Measurements from ENCODE around the gene PHF24.

The PHF24 gene

DNA sequence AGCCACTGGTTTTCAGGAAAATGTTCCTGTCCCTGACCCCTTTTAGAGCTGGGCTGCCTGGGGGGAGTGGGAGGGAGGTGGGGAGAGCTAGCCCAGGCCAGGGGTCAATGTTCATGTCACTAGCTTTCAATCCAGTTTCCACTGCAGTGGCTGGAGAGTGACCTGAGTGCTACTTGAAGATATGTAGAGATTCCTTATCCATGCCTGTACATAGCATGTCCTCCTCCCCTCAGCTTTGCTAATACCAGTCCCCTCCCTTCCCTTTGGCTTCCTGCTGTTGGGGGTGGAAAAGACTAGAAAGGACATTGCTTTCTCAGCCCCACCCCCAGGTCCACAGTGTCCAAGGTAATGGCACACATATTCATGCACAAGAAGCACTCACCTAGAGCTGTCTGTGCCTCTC is 39.3 kb downstream of the PHF24 start:
- peaks cover 34% of the 10 kb centered on the region for H3K36me3 ChIP-seq
- no peak overlapping the region for H3K4me3 ChIP-seq (ENCODE audit: low read depth, low read length)

DNA sequence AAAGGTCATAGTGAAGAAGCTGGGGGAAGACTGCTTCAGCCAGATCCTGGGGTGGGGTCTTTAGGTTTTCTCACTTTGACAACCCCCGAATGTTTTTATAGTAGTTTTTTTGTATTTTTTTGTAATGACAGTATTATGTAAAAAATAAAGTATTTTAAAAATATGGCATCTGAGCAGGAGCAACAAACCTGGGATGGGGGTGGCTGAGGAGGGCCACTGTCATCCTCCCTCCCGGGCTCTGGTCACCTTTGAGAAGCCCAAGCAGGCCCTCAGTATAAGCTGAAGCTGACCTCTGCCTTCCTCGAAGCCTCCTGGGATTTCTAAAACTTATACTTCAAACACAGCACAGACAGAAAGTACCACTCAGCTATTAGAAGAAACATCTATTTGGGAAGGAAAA is 40.2 kb downstream of the PHF24 start:
- peaks cover 28% of the 10 kb centered on the region for H3K36me3 ChIP-seq
- no peaks in the 10 kb centered on the region for H3K9me3 ChIP-seq (ENCODE audit: severe bottlenecking)
- TF ChIP-seq, protein P1, sequence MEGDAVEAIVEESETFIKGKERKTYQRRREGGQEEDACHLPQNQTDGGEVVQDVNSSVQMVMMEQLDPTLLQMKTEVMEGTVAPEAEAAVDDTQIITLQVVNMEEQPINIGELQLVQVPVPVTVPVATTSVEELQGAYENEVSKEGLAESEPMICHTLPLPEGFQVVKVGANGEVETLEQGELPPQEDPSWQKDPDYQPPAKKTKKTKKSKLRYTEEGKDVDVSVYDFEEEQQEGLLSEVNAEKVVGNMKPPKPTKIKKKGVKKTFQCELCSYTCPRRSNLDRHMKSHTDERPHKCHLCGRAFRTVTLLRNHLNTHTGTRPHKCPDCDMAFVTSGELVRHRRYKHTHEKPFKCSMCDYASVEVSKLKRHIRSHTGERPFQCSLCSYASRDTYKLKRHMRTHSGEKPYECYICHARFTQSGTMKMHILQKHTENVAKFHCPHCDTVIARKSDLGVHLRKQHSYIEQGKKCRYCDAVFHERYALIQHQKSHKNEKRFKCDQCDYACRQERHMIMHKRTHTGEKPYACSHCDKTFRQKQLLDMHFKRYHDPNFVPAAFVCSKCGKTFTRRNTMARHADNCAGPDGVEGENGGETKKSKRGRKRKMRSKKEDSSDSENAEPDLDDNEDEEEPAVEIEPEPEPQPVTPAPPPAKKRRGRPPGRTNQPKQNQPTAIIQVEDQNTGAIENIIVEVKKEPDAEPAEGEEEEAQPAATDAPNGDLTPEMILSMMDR (IDR thresholded peaks at IDR 0.05; ENCODE audit: low read depth, low read length), result no peak
- no peak overlapping the region for H3K27ac ChIP-seq
- DNase-seq, result no peak
- no peak overlapping the region for H3K4me3 ChIP-seq (ENCODE audit: low read depth, low read length)
- H3K27me3 ChIP-seq (ENCODE audit: insufficient read depth, low read depth, severe bottlenecking), result no peaks in the 10 kb centered on the region

More for the DNA sequence above, 39.3 kb downstream of the PHF24 start:
- H3K27me3 ChIP-seq (ENCODE audit: insufficient read depth, low read depth, severe bottlenecking), result no peaks in the 10 kb centered on the region
- TF ChIP-seq, protein P1 (IDR thresholded peaks at IDR 0.05; ENCODE audit: low read depth, low read length), result no peak
- H3K27ac ChIP-seq, result no peak overlapping the region
- no peaks in the 10 kb centered on the region for H3K9me3 ChIP-seq (ENCODE audit: severe bottlenecking)
- DNase-seq, result no peak

DNA sequence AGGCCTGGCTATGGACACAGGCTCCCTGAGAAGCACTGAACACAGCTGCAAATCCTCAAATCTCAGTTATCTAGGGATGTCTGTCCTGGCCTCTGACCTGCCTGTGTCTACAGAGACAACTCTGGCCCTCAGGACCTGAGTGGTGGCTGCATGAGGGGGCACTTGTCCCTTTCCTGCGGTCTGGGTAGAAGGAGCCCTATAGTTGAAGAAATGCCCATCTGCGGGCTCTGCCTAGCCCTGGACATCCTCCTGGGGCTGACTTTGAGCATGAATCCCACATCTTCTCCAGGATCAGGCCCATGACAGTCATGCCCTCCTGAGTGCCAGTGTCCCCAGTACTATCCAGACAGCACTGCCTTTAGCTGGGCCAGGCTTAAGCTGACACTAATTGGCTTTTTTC is 41.5 kb downstream of the PHF24 start:
- H3K36me3 ChIP-seq, result peaks cover 28% of the 10 kb centered on the region

DNA sequence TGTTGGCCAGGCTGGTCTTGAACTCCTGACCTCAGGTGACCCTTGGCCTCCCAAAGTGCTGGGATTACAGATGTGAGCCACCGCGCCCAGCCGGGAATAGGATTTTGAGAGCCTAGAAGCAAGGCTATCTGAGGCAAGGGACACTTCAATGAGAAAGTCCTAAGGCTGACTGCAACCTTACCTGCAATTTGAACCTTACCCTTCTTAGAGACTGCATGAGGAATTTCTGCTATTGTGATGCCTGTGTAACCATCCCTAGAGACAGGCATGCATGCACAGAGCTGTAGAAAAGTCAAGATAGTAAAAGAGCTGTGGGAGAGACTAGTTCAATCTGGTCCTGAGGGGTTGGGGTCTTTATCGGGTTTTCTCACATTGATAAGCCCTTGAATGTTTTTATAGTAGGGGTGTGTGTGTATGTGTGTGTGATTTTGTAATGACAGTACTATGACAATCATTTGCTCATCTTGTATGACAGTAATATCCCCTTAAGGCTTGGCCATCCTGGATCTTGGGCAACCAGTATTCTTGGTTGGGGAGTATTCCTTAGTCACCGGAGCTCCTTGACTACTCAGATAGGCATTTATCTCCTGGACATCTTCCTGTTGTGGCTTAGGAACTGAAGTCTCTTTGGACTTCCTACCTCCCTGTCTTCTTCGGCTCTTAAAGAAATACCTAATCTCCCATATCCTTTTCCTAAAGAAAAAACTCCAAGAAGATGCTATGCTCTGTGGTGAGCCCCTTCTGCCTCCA is 42.6 kb downstream of the PHF24 start:
- H3K27ac ChIP-seq, result no peak overlapping the region
- TF ChIP-seq, protein P1 (IDR thresholded peaks at IDR 0.05; ENCODE audit: low read depth, low read length), result no peak
- H3K4me3 ChIP-seq (ENCODE audit: low read depth, low read length), result no peak overlapping the region
- no peak for DNase-seq
- H3K9me3 ChIP-seq (ENCODE audit: severe bottlenecking), result no peaks in the 10 kb centered on the region
- peaks cover 24% of the 10 kb centered on the region for H3K36me3 ChIP-seq
- H3K27me3 ChIP-seq (ENCODE audit: insufficient read depth, low read depth, severe bottlenecking), result no peaks in the 10 kb centered on the region

More for the DNA sequence above, 41.5 kb downstream of the PHF24 start:
- no peaks in the 10 kb centered on the region for H3K27me3 ChIP-seq (ENCODE audit: insufficient read depth, low read depth, severe bottlenecking)
- TF ChIP-seq, protein P1 (IDR thresholded peaks at IDR 0.05; ENCODE audit: low read depth, low read length), result no peak
- no peak overlapping the region for H3K4me3 ChIP-seq (ENCODE audit: low read depth, low read length)
- DNase-seq, result no peak
- H3K9me3 ChIP-seq (ENCODE audit: severe bottlenecking), result no peaks in the 10 kb centered on the region
- no peak overlapping the region for H3K27ac ChIP-seq

DNA sequence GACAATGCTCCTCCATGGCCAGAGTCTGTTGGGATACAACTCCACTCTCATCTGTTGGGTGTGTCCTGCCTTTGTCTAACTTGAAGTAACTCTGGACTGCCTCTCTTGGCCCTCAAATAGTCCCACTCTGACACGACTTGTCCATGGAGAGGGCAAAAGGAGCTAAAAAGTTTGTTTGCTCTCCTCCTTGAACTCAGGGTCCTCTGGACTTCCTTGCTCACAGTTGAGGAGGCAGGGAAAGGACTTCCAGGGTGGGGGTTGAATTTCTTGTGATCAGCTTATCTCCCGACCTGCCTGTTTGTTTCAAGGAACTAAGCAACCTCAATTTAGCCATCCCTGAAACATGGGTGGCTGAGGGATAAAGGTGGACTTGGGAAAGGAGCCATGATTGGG is 43.2 kb downstream of the PHF24 start:
- Histone ChIP-seq H3K36me3 (peaks cover 18% of the 10 kb centered on the region), H3K4me3 (ENCODE audit: low read depth, low read length) (no peak overlapping the region), H3K27ac (no peak overlapping the region), H3K27me3 (ENCODE audit: insufficient read depth, low read depth, severe bottlenecking) (no peaks in the 10 kb centered on the region), H3K9me3 (ENCODE audit: severe bottlenecking) (no peaks in the 10 kb centered on the region)
- TF ChIP-seq, protein P1 (IDR thresholded peaks at IDR 0.05; ENCODE audit: low read depth, low read length), result no peak
- DNase-seq, result no peak
